ENCODE measurements around the gene VWCE. TPM values are rescaled to one million over a fixed set of nuclear protein-coding genes. Genes with fewer than 3 reads are reported as not detected.
A peak's percentile ranks its signal among the peaks of the same experiment; 100 is the strongest.

VWCE gene
- total RNA-seq, 1 experiment from 2014 or later = 1.1 TPM

DNA sequence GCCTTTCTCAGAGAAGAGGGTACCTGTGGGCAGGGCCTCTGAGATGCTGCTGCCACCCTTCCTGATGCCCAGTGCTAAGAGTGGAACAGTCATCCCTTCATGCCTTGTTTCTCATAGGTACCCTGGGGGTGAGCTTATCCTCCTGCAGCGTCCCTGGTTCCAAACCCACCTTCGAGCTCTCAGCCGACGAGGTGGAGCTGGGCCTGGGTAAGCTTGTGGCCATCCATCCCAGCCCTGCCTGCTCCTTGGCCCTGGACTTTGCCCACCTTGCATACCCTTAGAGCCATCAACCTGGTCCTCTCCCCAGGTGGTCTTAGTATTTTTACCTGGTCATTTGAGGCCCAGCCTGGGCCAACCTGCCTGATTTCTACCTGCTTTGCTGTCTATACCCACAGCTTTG, 46.6 kb upstream of the VWCE start:
- H3K4me3 Mint-ChIP-seq (ENCODE audit: unreplicated experiment) = no peak overlapping the region
- H3K27ac Mint-ChIP-seq (ENCODE audit: low read depth, unreplicated experiment) = peak overlapping the region; percentile 74
- no peak for DNase-seq (ENCODE audit: unreplicated experiment)
- H3K4me1 Mint-ChIP-seq (ENCODE audit: insufficient read depth, unreplicated experiment) = peaks cover 3% of the 10 kb centered on the region
- POLR2A ChIA-PET = interaction anchor here (1.2 kb wide), 1 partner anchor 20 kb away, joined by 7 read pairs; the partner anchor contains the start of genes CYB561A3 and TMEM138
- no peaks in the 10 kb centered on the region for H3K27me3 Mint-ChIP-seq (ENCODE audit: insufficient read depth, unreplicated experiment)
- TF ChIP-seq, protein P1, sequence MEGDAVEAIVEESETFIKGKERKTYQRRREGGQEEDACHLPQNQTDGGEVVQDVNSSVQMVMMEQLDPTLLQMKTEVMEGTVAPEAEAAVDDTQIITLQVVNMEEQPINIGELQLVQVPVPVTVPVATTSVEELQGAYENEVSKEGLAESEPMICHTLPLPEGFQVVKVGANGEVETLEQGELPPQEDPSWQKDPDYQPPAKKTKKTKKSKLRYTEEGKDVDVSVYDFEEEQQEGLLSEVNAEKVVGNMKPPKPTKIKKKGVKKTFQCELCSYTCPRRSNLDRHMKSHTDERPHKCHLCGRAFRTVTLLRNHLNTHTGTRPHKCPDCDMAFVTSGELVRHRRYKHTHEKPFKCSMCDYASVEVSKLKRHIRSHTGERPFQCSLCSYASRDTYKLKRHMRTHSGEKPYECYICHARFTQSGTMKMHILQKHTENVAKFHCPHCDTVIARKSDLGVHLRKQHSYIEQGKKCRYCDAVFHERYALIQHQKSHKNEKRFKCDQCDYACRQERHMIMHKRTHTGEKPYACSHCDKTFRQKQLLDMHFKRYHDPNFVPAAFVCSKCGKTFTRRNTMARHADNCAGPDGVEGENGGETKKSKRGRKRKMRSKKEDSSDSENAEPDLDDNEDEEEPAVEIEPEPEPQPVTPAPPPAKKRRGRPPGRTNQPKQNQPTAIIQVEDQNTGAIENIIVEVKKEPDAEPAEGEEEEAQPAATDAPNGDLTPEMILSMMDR (IDR thresholded peaks at IDR 0.05; ENCODE audit: unreplicated experiment) = no peak
- intact Hi-C loops (cut with micrococcal nuclease) = no loop called here
- BruUV-seq (replicated peaks) = no TSS peak
- H3K36me3 Mint-ChIP-seq (ENCODE audit: insufficient read depth, unreplicated experiment) = peaks cover 43% of the 10 kb centered on the region
- no peaks in the 10 kb centered on the region for H3K9me3 Mint-ChIP-seq (ENCODE audit: unreplicated experiment)
- CTCF ChIA-PET = interaction anchor here (1.0 to 10.1 kb wide), 4 partner anchors 10 to 51 kb away, joined by 3 to 439 read pairs (median 6); partner anchors contain the start of gene TMEM216

GRCh38 chr11:61340979-61341378, 45.9 kb upstream of the VWCE start:
- Mint-ChIP-seq H3K4me1 (ENCODE audit: insufficient read depth, unreplicated experiment) (peaks cover 3% of the 10 kb centered on the region), H3K36me3 (ENCODE audit: insufficient read depth, unreplicated experiment) (peaks cover 36% of the 10 kb centered on the region), H3K9me3 (ENCODE audit: unreplicated experiment) (no peaks in the 10 kb centered on the region), H3K27me3 (ENCODE audit: insufficient read depth, unreplicated experiment) (no peaks in the 10 kb centered on the region), H3K27ac (ENCODE audit: low read depth, unreplicated experiment) (no peak overlapping the region), H3K4me3 (ENCODE audit: unreplicated experiment) (no peak overlapping the region)
- no TSS peak for BruUV-seq (replicated peaks)
- ChIA-PET POLR2A (no interaction called here), CTCF (interaction anchor here (1.4 to 10.1 kb wide), 2 partner anchors 11 to 43 kb away, joined by 6 to 439 read pairs; no protein-coding TSS in a partner anchor)
- intact Hi-C loops (cut with micrococcal nuclease) = no loop called here
- no peak for DNase-seq (ENCODE audit: unreplicated experiment)
- TF ChIP-seq, protein P1 (IDR thresholded peaks at IDR 0.05; ENCODE audit: unreplicated experiment) = no peak

DNA sequence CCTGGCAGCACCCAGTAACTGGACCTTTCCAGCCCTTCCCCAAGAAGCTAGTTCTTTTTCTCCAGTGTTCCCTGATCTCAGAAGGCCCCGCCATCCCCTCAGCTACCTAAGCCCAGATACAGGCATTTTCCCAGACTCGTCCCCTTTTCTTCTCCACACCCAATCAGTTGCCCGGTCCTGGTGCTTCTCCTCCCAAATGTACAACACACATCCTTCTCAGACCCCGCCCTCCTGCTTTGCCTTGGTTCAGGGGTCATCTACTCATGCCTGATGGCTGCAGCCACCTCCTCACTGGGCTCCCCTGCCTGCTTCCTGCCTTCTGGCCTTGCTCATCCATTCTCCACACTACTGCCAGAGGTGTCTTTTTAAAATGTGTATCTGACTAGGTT, 44.4 kb upstream of the VWCE start:
- Mint-ChIP-seq H3K4me3 (ENCODE audit: unreplicated experiment) (no peak overlapping the region), H3K4me1 (ENCODE audit: insufficient read depth, unreplicated experiment) (peaks cover 7% of the 10 kb centered on the region), H3K27ac (ENCODE audit: low read depth, unreplicated experiment) (peak overlapping the region; percentile 63), H3K9me3 (ENCODE audit: unreplicated experiment) (no peaks in the 10 kb centered on the region), H3K27me3 (ENCODE audit: insufficient read depth, unreplicated experiment) (no peaks in the 10 kb centered on the region), H3K36me3 (ENCODE audit: insufficient read depth, unreplicated experiment) (peaks cover 31% of the 10 kb centered on the region)
- ChIA-PET POLR2A (interaction anchor here (0.8 to 10.7 kb wide), 5 partner anchors 12 to 44 kb away, joined by 3 to 220 read pairs (median 5); partner anchors contain the start of genes CYB561A3 and TMEM138), CTCF (interaction anchor here (1.0 to 10.1 kb wide), 5 partner anchors 12 to 54 kb away, joined by 4 to 439 read pairs (median 80); partner anchors contain the start of genes CYB561A3, TMEM138 and TMEM216)
- intact Hi-C loops (cut with micrococcal nuclease) = loop anchor here (10.0 kb wide), 1 partner anchor 85 kb away; no protein-coding TSS in a partner anchor
- DNase-seq (ENCODE audit: unreplicated experiment) = no peak
- TF ChIP-seq, protein P1 (IDR thresholded peaks at IDR 0.05; ENCODE audit: unreplicated experiment) = no peak
- BruUV-seq (replicated peaks) = no TSS peak

GRCh38 chr11:61338783-61339489, 43.8 kb upstream of the VWCE start:
- Mint-ChIP-seq H3K4me1 (ENCODE audit: insufficient read depth, unreplicated experiment) (peaks cover 13% of the 10 kb centered on the region), H3K27me3 (ENCODE audit: insufficient read depth, unreplicated experiment) (no peaks in the 10 kb centered on the region), H3K9me3 (ENCODE audit: unreplicated experiment) (no peaks in the 10 kb centered on the region), H3K36me3 (ENCODE audit: insufficient read depth, unreplicated experiment) (peaks cover 29% of the 10 kb centered on the region), H3K27ac (ENCODE audit: low read depth, unreplicated experiment) (no peak overlapping the region), H3K4me3 (ENCODE audit: unreplicated experiment) (no peak overlapping the region)
- ChIA-PET CTCF (interaction anchor here (1.0 to 10.1 kb wide), 5 partner anchors 12 to 54 kb away, joined by 4 to 439 read pairs (median 80); partner anchors contain the start of genes CYB561A3, TMEM138 and TMEM216), POLR2A (interaction anchor here (0.8 to 10.7 kb wide), 5 partner anchors 13 to 44 kb away, joined by 3 to 220 read pairs (median 5); partner anchors contain the start of genes CYB561A3 and TMEM138)
- BruUV-seq (replicated peaks) = no TSS peak
- intact Hi-C loops (cut with micrococcal nuclease) = loop anchor here (10.0 kb wide), 1 partner anchor 84 kb away; no protein-coding TSS in a partner anchor
- TF ChIP-seq, protein P1 (IDR thresholded peaks at IDR 0.05; ENCODE audit: unreplicated experiment) = no peak
- no peak for DNase-seq (ENCODE audit: unreplicated experiment)

Data from MCF 10A (cell line).